ENCODE measurements around the gene PDAP1.

DNA sequence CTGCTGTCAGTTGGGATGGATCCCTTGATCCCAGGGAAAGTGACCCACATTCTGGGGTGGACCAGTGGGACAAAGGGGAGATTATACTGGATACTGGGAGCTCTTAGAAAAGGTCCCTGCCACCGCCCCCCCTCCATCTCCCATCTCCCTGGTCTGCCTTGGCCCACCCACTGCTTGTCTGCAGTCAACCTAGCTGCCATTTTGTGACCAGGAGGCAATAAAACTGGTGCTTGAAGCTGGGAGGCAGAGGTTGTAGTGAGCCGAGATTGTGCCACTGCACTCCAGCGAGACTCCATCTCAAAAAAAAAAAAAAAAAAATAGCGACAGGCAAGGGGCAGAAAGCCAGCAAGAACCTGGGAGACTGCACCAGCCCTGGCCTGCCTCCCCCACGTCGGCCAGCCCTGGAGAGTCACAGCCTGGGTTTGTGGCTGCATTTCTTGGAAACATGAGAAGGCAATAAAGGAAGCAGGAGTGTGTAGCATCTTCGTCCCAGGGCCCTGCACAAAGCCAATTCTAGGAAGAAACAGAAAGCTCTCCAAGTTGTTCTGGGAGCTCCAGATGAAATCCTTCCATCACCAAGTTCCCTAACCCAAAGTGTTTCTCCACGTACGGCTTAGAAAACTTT, 38.5 kb downstream of the PDAP1 start:
- TF ChIP-seq, protein P1, sequence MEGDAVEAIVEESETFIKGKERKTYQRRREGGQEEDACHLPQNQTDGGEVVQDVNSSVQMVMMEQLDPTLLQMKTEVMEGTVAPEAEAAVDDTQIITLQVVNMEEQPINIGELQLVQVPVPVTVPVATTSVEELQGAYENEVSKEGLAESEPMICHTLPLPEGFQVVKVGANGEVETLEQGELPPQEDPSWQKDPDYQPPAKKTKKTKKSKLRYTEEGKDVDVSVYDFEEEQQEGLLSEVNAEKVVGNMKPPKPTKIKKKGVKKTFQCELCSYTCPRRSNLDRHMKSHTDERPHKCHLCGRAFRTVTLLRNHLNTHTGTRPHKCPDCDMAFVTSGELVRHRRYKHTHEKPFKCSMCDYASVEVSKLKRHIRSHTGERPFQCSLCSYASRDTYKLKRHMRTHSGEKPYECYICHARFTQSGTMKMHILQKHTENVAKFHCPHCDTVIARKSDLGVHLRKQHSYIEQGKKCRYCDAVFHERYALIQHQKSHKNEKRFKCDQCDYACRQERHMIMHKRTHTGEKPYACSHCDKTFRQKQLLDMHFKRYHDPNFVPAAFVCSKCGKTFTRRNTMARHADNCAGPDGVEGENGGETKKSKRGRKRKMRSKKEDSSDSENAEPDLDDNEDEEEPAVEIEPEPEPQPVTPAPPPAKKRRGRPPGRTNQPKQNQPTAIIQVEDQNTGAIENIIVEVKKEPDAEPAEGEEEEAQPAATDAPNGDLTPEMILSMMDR (IDR thresholded peaks at IDR 0.05), result no peak
- TF ChIP-seq RAD21 (conservative IDR thresholded peaks at IDR 0.05 in 1 of 2, IDR thresholded peaks at IDR 0.05 in 1 of 2) (no peak), SMC3 (IDR thresholded peaks at IDR 0.05) (no peak), ESRRA (IDR thresholded peaks at IDR 0.05; ENCODE audit: borderline replicate concordance, low read length) (no peak), KDM1A (IDR thresholded peaks at IDR 0.05; ENCODE audit: low read depth) (no peak), SREBF2 (IDR thresholded peaks at IDR 0.05) (no peak), FOSB (CRISPR knock-in tag; IDR thresholded peaks at IDR 0.05) (no peak), MAFK (IDR thresholded peaks at IDR 0.05; ENCODE audit: partially characterized antibody) (no peak), EP300 (IDR thresholded peaks at IDR 0.05) (no peak), POLR2A (IDR thresholded peaks at IDR 0.05; ENCODE audit: low read length) (no peak), KDM5A (IDR thresholded peaks at IDR 0.05) (no peak)
- TF ChIP-seq, protein P2, sequence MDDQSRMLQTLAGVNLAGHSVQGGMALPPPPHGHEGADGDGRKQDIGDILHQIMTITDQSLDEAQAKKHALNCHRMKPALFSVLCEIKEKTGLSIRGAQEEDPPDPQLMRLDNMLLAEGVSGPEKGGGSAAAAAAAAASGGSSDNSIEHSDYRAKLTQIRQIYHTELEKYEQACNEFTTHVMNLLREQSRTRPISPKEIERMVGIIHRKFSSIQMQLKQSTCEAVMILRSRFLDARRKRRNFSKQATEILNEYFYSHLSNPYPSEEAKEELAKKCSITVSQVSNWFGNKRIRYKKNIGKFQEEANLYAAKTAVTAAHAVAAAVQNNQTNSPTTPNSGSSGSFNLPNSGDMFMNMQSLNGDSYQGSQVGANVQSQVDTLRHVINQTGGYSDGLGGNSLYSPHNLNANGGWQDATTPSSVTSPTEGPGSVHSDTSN (IDR thresholded peaks at IDR 0.05), result no peak
- TF ChIP-seq, protein P3, sequence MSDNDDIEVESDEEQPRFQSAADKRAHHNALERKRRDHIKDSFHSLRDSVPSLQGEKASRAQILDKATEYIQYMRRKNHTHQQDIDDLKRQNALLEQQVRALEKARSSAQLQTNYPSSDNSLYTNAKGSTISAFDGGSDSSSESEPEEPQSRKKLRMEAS (IDR thresholded peaks at IDR 0.05), result no peak
